ENCODE measurements around the gene ZNF154.
A peak's percentile ranks its signal among the peaks of the same experiment; 100 is the strongest.

The ZNF154 gene

GRCh38 chr19:57712222-57712621 is 3.2 kb upstream of the ZNF154 start:
- H3K27ac ChIP-seq: no peak overlapping the region
- ChIA-PET POLR2A (ENCODE audit: low non-redundant PET) (no interaction called here), CTCF (interaction anchor here (0.5 kb wide), 1 partner anchor 62 kb away, joined by 5 read pairs; no protein-coding TSS in a partner anchor)
- DNase-seq (ENCODE audit: low spot score): no peak
- no peak for TF ChIP-seq CTCF (conservative IDR thresholded peaks at IDR 0.05; ENCODE audit: low read depth)

- POLR2A ChIA-PET (ENCODE audit: low non-redundant PET): no interaction called here
- no peak for DNase-seq (ENCODE audit: low spot score)
- no peak overlapping the region for H3K27ac ChIP-seq
- TF ChIP-seq CTCF (conservative IDR thresholded peaks at IDR 0.05; ENCODE audit: low read depth): no peak
- CTCF ChIA-PET: interaction anchor here (0.7 kb wide), 1 partner anchor 754 kb away, joined by 3 read pairs; no protein-coding TSS in a partner anchor
These were observed 612 bp upstream of the ZNF154 start for GRCh38 chr19:57709616-57710015.

- ChIA-PET POLR2A (ENCODE audit: low non-redundant PET) (no interaction called here), CTCF (interaction anchor here (0.5 kb wide), 1 partner anchor 40 kb away, joined by 4 read pairs; no protein-coding TSS in a partner anchor)
These were observed 2.7 kb downstream of the ZNF154 start for GRCh38 chr19:57706346-57706745.

GRCh38 chr19:57701625-57702024 is 7.4 kb downstream of the ZNF154 start:
- ChIA-PET POLR2A (ENCODE audit: low non-redundant PET) (no interaction called here), CTCF (no interaction called here)
- H3K27ac ChIP-seq: no peak overlapping the region
- no peak for TF ChIP-seq CTCF (conservative IDR thresholded peaks at IDR 0.05; ENCODE audit: low read depth)
- DNase-seq (ENCODE audit: low spot score): no peak

More at GRCh38 chr19:57706346-57706745, 2.7 kb downstream of the ZNF154 start:
- H3K27ac ChIP-seq: no peak overlapping the region
- no peak for TF ChIP-seq CTCF (conservative IDR thresholded peaks at IDR 0.05; ENCODE audit: low read depth)
- DNase-seq (ENCODE audit: low spot score): no peak

GRCh38 chr19:57689750-57690149 is 19.3 kb downstream of the ZNF154 start:
- no peak for TF ChIP-seq CTCF (conservative IDR thresholded peaks at IDR 0.05; ENCODE audit: low read depth)
- no peak overlapping the region for H3K27ac ChIP-seq
- DNase-seq (ENCODE audit: low spot score): peak; percentile 45
- CTCF ChIA-PET: no interaction called here
- POLR2A ChIA-PET (ENCODE audit: low non-redundant PET): no interaction called here

- POLR2A ChIA-PET (ENCODE audit: low non-redundant PET): no interaction called here
- TF ChIP-seq CTCF (conservative IDR thresholded peaks at IDR 0.05; ENCODE audit: low read depth): no peak
These were observed 20.8 kb downstream of the ZNF154 start for GRCh38 chr19:57688011-57688763.

More at GRCh38 chr19:57688011-57688763, 20.8 kb downstream of the ZNF154 start:
- DNase-seq (ENCODE audit: low spot score): no peak
- H3K27ac ChIP-seq: no peak overlapping the region
- CTCF ChIA-PET: no interaction called here

All from RWPE1 (cell line).